ENCODE measurements around the gene IGFBP4.
"Not testable (repeated sequence)": the region's sequence is repeated elsewhere in the genome, so short reads cannot be mapped to it uniquely, and the experiment has no call there.

IGFBP4 gene

GRCh38 chr17:40443196-40443987 is at the start of gene IGFBP4:
IGFBP4 (plus strand) TSS chr17:40443450; CDS start chr17:40443736, 286 bp downstream.
- peak; percentile 85 for DNase-seq

GRCh38 chr17:40399185-40399584 is 44.1 kb upstream of the IGFBP4 start:
- peak; percentile 54 for DNase-seq

DNA sequence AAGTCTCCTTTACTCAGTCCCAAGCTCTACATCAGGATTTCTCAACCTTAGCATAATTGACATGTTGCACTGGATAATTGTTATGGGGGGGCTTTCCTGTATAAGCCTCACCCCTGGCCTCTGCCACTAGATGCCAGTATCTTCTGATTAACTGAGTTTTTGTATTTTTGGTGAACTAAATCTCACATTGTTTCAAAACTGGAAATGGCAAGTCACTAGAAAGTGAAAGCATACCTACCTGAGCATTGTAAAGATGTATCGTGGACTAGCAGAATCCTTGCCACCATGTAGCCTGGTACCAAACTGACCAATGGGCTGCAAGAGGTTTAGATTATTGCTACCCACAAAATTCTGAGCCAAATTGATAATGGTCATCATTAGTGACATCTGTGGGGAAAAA is 40.6 kb upstream of the IGFBP4 start:
- no peak for DNase-seq

GRCh38 chr17:40404003-40404402 is 39.2 kb upstream of the IGFBP4 start:
- no peak for DNase-seq

DNA sequence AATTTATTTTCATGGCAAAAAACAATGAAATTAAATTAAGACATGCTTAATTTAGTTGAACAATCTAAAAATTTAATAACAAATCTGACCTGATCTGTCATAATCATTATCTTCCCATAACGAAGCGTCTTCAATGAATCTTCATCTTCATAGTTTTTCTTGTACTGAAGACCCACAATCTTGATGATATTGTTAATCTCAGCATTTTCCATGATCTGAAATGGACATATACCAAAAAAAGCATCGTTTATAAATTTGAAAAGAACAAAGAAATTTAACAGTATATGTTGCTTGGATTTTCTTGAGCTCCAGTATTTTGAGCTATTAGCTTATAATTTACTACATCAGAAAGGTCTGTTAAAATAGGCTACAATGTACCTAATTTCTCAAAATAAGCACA is 35.8 kb upstream of the IGFBP4 start:
- no peak for DNase-seq

GRCh38 chr17:40409540-40409939 is 33.7 kb upstream of the IGFBP4 start:
- DNase-seq: not testable (repeated sequence)

- no peak for DNase-seq
These were observed 33.2 kb upstream of the IGFBP4 start for GRCh38 chr17:40410082-40410481.

GRCh38 chr17:40411821-40412220 is 31.4 kb upstream of the IGFBP4 start:
- DNase-seq: no peak

DNA sequence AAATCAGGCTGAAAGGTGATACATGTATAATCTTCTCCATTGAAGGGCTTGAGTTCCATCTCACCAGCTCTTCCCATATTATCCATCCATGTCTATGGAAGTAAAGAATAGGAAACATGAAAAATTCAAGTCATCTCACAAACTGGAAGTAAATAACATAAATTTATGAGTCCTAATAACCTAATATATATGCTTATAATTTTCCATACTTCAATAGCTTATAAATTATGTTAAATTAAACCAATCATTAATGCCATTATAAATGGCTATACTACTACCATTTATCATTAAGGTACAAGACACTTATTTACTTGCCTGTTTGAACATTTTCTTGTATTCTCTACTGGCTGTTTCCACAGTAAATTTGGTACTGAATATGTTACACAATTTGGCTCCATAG is 30.4 kb upstream of the IGFBP4 start:
- DNase-seq: no peak

DNA sequence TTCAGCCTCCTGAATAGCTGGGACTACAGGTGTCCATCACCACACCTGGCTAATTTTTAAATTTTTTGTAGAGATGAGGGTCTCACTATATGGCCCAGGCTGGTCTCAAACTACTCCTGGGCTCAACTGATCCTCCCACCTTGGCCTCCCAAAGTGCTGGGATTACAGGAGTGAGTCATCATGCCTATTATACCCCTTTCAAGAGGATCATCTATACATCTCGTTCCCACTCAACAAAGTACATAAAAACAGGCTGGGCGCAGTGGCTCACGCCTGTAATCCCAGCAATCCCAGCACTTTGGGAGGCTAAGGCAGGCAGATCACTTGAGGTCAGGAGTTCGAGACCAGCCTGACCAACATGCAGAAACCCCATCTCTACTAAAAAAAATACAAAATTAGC is 28.9 kb upstream of the IGFBP4 start:
- not testable (repeated sequence) for DNase-seq

- peak; percentile 28 for DNase-seq
These were observed 27.9 kb upstream of the IGFBP4 start for GRCh38 chr17:40415390-40415789.

DNA sequence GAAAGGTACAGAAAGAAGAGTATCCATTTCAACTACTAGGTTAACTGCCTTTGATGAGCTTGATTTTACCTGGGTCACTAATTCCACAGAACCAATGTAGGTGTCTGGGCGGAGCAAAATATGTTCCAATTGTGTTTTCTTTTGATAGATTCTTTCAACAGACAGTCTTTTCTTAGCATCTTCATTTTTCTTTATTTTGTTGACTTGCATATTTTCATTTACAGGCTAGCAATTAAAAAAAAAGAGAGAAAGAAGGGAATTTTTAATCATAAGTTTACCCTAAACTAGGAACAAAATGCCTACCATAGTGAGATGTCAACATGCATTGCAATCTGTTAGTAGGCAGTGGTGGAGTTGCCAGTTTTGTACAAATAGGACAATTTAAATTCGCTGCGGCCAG is 26.6 kb upstream of the IGFBP4 start:
- no peak for DNase-seq

GRCh38 chr17:40417258-40417608 is 26.0 kb upstream of the IGFBP4 start:
- peak; percentile 58 for DNase-seq

GRCh38 chr17:40417609-40418427 is 25.4 kb upstream of the IGFBP4 start, which contains the start of gene TOP2A:
TOP2A (minus strand) TSS chr17:40417896; CDS start chr17:40417791, 105 bp downstream.
- peak; percentile 99 for DNase-seq

DNA sequence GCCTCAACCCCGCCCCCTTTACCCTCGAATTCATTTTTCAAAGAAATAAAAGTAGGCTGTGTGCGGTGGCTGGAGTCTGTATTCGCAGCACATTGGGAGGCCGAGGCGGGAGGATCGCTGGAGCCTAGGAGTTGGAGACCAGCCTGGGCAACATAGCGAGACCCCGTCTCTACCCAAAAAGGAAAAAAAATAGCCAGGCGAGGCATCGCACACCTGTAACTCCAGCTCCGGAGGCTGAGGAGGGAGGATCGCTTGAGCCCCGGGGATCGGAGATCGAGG is 24.9 kb upstream of the IGFBP4 start:
- no peak for DNase-seq

- DNase-seq: peak; percentile 30
These were observed 23.5 kb upstream of the IGFBP4 start for GRCh38 chr17:40419559-40420331.

DNA sequence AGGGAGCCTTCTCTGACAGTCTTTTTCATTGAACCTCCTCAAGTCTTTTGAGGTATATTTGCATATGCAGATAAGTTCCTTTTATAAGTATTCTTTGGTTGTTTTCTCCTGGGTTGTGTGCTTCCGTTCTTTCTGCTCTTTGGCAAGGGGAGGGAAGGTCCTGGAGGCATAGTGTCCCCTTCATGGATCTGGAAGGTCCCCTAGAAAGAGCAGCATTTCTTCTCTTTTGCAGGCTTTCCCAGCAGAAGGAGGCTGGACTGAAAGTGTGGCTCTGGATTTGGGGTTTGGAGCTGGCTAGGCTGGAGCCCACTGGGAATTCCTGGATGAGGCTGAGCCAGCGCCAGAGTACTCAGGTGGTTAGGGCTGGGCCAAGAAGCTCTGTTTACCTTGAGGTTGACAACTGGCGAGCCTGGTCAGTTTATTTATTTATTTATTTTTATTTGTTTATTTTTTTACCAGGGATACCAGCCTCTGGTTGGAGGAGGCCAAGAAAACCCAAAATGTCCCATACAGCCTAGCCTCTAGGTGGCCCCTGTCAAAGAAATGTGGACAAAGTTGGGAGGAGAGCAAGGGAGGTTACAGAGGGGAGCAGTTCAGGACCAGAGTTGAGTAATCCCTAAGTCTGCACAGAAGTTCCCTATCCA is 20.1 kb upstream of the IGFBP4 start:
- DNase-seq: no peak

- DNase-seq: no peak
These were observed 17.5 kb upstream of the IGFBP4 start for GRCh38 chr17:40425741-40426140.

- DNase-seq: no peak
These were observed 16.2 kb upstream of the IGFBP4 start for GRCh38 chr17:40427002-40427491.

DNA sequence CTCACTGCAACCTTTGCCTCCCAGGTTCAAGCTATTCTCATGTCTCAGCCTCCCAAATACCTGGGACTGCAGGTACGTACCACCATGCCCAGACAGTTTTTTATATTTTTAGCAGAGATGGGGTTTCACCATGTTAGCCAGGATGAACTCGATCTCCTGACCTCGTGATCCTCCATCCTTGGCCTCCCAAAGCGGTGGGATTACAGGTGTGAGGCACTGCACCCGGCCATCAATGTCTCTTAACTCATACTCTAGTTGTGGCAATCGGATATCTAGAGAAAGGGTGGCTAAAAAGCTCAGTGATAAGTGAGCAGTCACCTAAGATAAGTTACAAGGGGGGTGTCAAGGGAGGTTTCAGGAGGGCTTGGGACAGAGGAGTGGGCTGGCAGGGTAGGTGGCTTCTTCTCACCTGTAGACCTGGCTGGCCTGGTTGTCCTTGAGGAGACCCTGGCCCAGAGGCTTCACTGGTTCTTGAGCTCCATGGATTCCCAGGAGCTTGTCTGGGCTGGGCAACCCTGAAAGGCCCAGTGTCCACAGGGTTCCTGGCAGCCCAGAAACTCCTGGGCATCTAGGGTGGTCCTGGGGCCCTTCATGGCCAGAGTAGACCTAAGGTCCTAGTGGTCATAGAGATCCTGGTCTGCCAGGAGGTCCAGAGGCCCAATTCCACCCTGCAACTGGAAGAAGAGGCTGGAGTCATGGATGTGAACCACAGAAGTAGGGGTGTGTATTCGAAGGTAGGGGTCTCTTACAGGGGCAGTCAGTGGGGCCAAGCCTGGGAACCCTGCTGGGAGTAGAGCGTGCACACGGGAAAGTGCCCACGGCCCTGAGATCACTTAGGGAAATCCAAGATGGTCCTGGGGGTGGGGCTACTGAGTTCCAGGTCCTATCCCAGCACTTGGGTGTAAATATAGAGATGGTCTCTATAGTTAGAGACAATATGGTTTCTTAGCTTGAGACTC is 12.7 kb upstream of the IGFBP4 start:
- DNase-seq: no peak

- no peak for DNase-seq
These were observed 12.0 kb upstream of the IGFBP4 start for GRCh38 chr17:40431231-40431602.
